MCF 10A (cell line): ENCODE measurements around the gene THAP12. TPM values are rescaled to one million over a fixed set of nuclear protein-coding genes. Genes with fewer than 3 reads are reported as not detected.

ENCODE experiments used
- Bru-seq: library from RNA; stranded (reverse); fragments of 400-500 nt; gene quantifications from one replicate; lab custom pipeline; 2021; lab: Mats Ljungman, UMichigan
- BruChase-seq, 2 experiments: library from RNA; stranded (reverse); fragments of 400-500 nt; gene quantifications; one replicate each; lab custom pipeline; 2021; lab: Mats Ljungman, UMichigan
- BruUV-seq: library from RNA; stranded (reverse); fragments of 400-500 nt; replicated peaks from 2 replicates; lab custom pipeline; 2021; lab: Mats Ljungman, UMichigan
- CTCF ChIA-PET: fragments of 300-600 bp; sonication (Branson Sonifier 250); formaldehyde crosslinking; extraction: SDS; loops from one replicate; lab custom pipeline; 2021; ENCODE audit warnings: antibody characterized with exemption, inconsistent platforms; lab: Yijun Ruan, JAX
- POLR2A ChIA-PET: fragments of 300-600, 350-650 bp; sonication (Branson Sonifier 250); formaldehyde crosslinking; extraction: SDS; loops from one replicate; lab custom pipeline; 2020; ENCODE audit warnings: antibody characterized with exemption, inconsistent platforms; lab: Yijun Ruan, JAX
- DNase-seq: peaks from one replicate; pipeline ENCODE4 v3.0.0-alpha.2; 2018; ENCODE audit not compliant: unreplicated experiment
- H3K27ac Mint-ChIP-seq: one replicate; pipeline ENCODE4 v1.8.0; 2022; ENCODE audit warnings: mild to moderate bottlenecking, low read depth, mixed read lengths; ENCODE audit not compliant: unreplicated experiment
- H3K27me3 Mint-ChIP-seq: one replicate; pipeline ENCODE4 v1.8.0; 2022; ENCODE audit warnings: mixed read lengths; ENCODE audit not compliant: insufficient read depth, unreplicated experiment
- H3K36me3 Mint-ChIP-seq: one replicate; pipeline ENCODE4 v1.8.0; 2022; ENCODE audit warnings: mild to moderate bottlenecking, moderate library complexity, mixed read lengths; ENCODE audit not compliant: insufficient read depth, unreplicated experiment
- H3K4me1 Mint-ChIP-seq: one replicate; pipeline ENCODE4 v1.8.0; 2022; ENCODE audit warnings: mixed read lengths; ENCODE audit not compliant: insufficient read depth, unreplicated experiment
- H3K4me3 Mint-ChIP-seq: one replicate; pipeline ENCODE4 v1.8.0; 2022; ENCODE audit warnings: mild to moderate bottlenecking, moderate library complexity, mixed read lengths; ENCODE audit not compliant: unreplicated experiment
- H3K9me3 Mint-ChIP-seq: one replicate; pipeline ENCODE4 v1.8.0; 2022; ENCODE audit warnings: mixed read lengths; ENCODE audit not compliant: unreplicated experiment
- CTCF ChIP-seq: fragments of 200-600 bp; IDR thresholded peaks from one replicate; pipeline ENCODE4 v1.8.0; 2022; ENCODE audit warnings: antibody characterized with exemption, mild to moderate bottlenecking; ENCODE audit not compliant: unreplicated experiment
- intact Hi-C: fragments of 100-400 bp; cut with micrococcal nuclease; formaldehyde crosslinking; loops from 2 replicates; pipeline ENCODE4 v1.14.1; 2022
- long read RNA-seq: library from polyadenylated mRNA; stranded (forward); transcript quantifications from one replicate; pipeline ENCODE4 v2.0.0, GENCODE V29; 2022
- total RNA-seq: library from RNA; stranded (reverse); gene quantifications from 2 replicates; pipeline ENCODE4 v1.2.3, GENCODE V29; 2022

Gene THAP12
- total RNA-seq = 49.3 and 52.5 TPM in 2 replicates
- Bru-seq, nascent RNA = percentile 80 among the genes with signal in this experiment
- percentile 93 among the genes with signal in this experiment for BruChase-seq, experiment 1, labeled RNA remaining after a 6-hour chase
- percentile 86 among the genes with signal in this experiment for BruChase-seq, experiment 2, labeled RNA remaining after a 2-hour chase
- long read RNA-seq, transcript THAP12-203 (6 exons, 882 nt) = minor isoform, 22 of 130 reads
- long read RNA-seq, transcript THAP12-201 (5 exons, 3,300 nt) = major isoform, 87 of 130 reads
- long read RNA-seq, partial matches to known transcripts = 1 of 130 reads
- long read RNA-seq, other reads (novel, unspliced or antisense) = 19 of 130 reads

- TSS peak; percentile 60 for BruUV-seq
- CTCF ChIA-PET = interaction anchor here (0.7 to 1.7 kb wide), 3 partner anchors 39 to 194 kb away, joined by 3 to 7 read pairs (median 4); no protein-coding TSS in a partner anchor
- TF ChIP-seq CTCF = peak; percentile 15
Measured at GRCh38 chr11:76380977-76381719, at the start of gene THAP12, which contains the start of gene GVQW3. TSS of gene THAP12 (minus strand) at chr11:76381132. CDS start at chr11:76380836, 296 bp downstream. TSS of gene GVQW3 (plus strand) at chr11:76381323. CDS start at chr11:76381829, 506 bp downstream.

GRCh38 chr11:76426660-76427059 lies 45.7 kb upstream of the THAP12 start:
- Mint-ChIP-seq H3K27me3 (no peaks in the 10 kb centered on the region), H3K4me3 (no peak overlapping the region), H3K27ac (no peak overlapping the region), H3K4me1 (no peaks in the 10 kb centered on the region), H3K9me3 (no peaks in the 10 kb centered on the region), H3K36me3 (no peaks in the 10 kb centered on the region)
- no peak for TF ChIP-seq CTCF
- POLR2A ChIA-PET = no interaction called here
- intact Hi-C loops = no loop called here
- BruUV-seq = no TSS peak
- no peak for DNase-seq
- CTCF ChIA-PET = no interaction called here

More at GRCh38 chr11:76380977-76381719, at the start of gene THAP12, which contains the start of gene GVQW3:
- DNase-seq = peak; percentile 98
- peaks cover 8% of the 10 kb centered on the region for H3K36me3 Mint-ChIP-seq
- H3K27me3 Mint-ChIP-seq = no peaks in the 10 kb centered on the region
- peaks cover 40% of the 10 kb centered on the region for H3K4me1 Mint-ChIP-seq
- peak within 1 kb of the TSS; percentile 54 for H3K27ac Mint-ChIP-seq
- POLR2A ChIA-PET = interaction anchor here (0.6 to 3.5 kb wide), 11 partner anchors 9 to 375 kb away, joined by 3 to 33 read pairs (median 4); partner anchors contain the start of gene EMSY
- H3K9me3 Mint-ChIP-seq = no peaks in the 10 kb centered on the region
- peak within 1 kb of the TSS; percentile 93 for H3K4me3 Mint-ChIP-seq
- intact Hi-C loops = loop anchor here (2.0 kb wide), 2 partner anchors 64 to 300 kb away; partner anchors contain the start of gene EMSY

- Mint-ChIP-seq H3K27ac (no peak overlapping the region), H3K27me3 (no peaks in the 10 kb centered on the region), H3K9me3 (no peaks in the 10 kb centered on the region), H3K4me3 (no peak overlapping the region), H3K36me3 (no peaks in the 10 kb centered on the region), H3K4me1 (no peaks in the 10 kb centered on the region)
- intact Hi-C loops = no loop called here
- TF ChIP-seq CTCF = no peak
- no peak for DNase-seq
- BruUV-seq = no TSS peak
- POLR2A ChIA-PET = interaction anchor here (1.0 kb wide), 1 partner anchor 41 kb away, joined by 4 read pairs; no protein-coding TSS in a partner anchor
- CTCF ChIA-PET = interaction anchor here (0.7 kb wide), 1 partner anchor 12 kb away, joined by 4 read pairs; no protein-coding TSS in a partner anchor
Measured at GRCh38 chr11:76424891-76425290, 44.0 kb upstream of the THAP12 start.
